KMS-11 (cell line): ENCODE measurements around the gene SGMS2.

Experiments
- H2AFZ ChIP-seq: fragments of 200-600 bp; sonication (generic); 2 replicates; pipeline ENCODE4 v1.6.1; 2016; ENCODE audit warnings: antibody characterized with exemption, mixed run types, low read depth
- H3K27ac ChIP-seq: fragments of 200-600 bp; sonication (generic); 2 replicates; pipeline ENCODE4 v1.6.1; 2016; ENCODE audit warnings: mild to moderate bottlenecking, mixed run types
- H3K27me3 ChIP-seq: fragments of 200-600 bp; sonication (generic); 2 replicates; pipeline ENCODE4 v1.6.1; 2017; ENCODE audit warnings: mild to moderate bottlenecking, low read depth, mixed run types, moderate library complexity; ENCODE audit not compliant: insufficient read depth
- H3K36me3 ChIP-seq: fragments of 200-600 bp; sonication (generic); 2 replicates; pipeline ENCODE4 v1.6.1; 2017; ENCODE audit warnings: mild to moderate bottlenecking, mixed run types; ENCODE audit not compliant: insufficient read depth
- H3K4me1 ChIP-seq: fragments of 200-600 bp; sonication (generic); 2 replicates; pipeline ENCODE4 v1.6.1; 2016; ENCODE audit warnings: mild to moderate bottlenecking, low read depth, mixed run types; ENCODE audit not compliant: poor library complexity, severe bottlenecking
- H3K4me2 ChIP-seq: fragments of 200-600 bp; sonication (generic); 2 replicates; pipeline ENCODE4 v1.7.0; 2016; ENCODE audit warnings: mild to moderate bottlenecking, mixed run types
- H3K4me3 ChIP-seq: fragments of 200-600 bp; sonication (generic); IDR thresholded peaks from 2 replicates; pipeline ENCODE4 v1.6.1; 2017; ENCODE audit warnings: low read depth, low read length, mixed read lengths; ENCODE audit not compliant: insufficient read depth
- H3K79me2 ChIP-seq: fragments of 200-600 bp; sonication (generic); 2 replicates; pipeline ENCODE4 v1.6.1; 2016; ENCODE audit warnings: low read depth, mixed run types; ENCODE audit not compliant: insufficient read depth
- H3K9ac ChIP-seq: fragments of 200-600 bp; sonication (generic); 2 replicates; pipeline ENCODE4 v1.6.1; 2016; ENCODE audit warnings: mild to moderate bottlenecking, mixed run types
- H4K20me1 ChIP-seq: fragments of 200-600 bp; sonication (generic); 2 replicates; pipeline ENCODE4 v1.6.1; 2016; ENCODE audit warnings: mild to moderate bottlenecking, mixed run types; ENCODE audit not compliant: insufficient read depth
- TF ChIP-seq, protein P1 (sequence below): fragments of 200-600 bp; sonication (generic); conservative IDR thresholded peaks from 2 replicates; pipeline ENCODE4 v1.6.1; 2017; ENCODE audit warnings: low read depth, mild to moderate bottlenecking, antibody characterized with exemption, low read length, moderate library complexity, mixed read lengths

SGMS2 gene

DNA sequence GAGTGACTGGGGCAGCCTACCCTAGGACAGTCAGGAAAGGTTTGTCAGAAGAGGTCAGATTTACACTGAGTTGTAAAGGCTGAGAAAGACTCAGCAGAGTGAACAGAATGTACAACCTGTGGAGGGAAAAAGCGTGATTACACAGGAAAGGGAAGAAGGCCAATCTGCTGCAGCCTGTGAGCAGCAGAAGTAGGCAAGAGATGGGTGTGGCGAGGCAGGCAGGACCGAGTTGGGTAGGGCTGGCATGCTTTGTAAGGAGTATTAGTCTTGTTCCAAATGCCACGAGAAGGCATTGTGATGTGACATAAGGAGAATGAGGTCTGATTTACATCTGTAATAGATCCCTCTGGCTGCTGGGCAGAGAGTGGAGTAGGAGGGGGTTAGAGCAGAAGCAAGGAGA, 12.6 kb downstream of the SGMS2 start:
- TF ChIP-seq, protein P1, sequence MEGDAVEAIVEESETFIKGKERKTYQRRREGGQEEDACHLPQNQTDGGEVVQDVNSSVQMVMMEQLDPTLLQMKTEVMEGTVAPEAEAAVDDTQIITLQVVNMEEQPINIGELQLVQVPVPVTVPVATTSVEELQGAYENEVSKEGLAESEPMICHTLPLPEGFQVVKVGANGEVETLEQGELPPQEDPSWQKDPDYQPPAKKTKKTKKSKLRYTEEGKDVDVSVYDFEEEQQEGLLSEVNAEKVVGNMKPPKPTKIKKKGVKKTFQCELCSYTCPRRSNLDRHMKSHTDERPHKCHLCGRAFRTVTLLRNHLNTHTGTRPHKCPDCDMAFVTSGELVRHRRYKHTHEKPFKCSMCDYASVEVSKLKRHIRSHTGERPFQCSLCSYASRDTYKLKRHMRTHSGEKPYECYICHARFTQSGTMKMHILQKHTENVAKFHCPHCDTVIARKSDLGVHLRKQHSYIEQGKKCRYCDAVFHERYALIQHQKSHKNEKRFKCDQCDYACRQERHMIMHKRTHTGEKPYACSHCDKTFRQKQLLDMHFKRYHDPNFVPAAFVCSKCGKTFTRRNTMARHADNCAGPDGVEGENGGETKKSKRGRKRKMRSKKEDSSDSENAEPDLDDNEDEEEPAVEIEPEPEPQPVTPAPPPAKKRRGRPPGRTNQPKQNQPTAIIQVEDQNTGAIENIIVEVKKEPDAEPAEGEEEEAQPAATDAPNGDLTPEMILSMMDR = no peak
- Histone ChIP-seq H3K4me2 (no peak overlapping the region), H2AFZ (no peak overlapping the region), H3K36me3 (no peaks in the 10 kb centered on the region), H3K4me1 (peaks cover 12% of the 10 kb centered on the region), H3K27ac (no peak overlapping the region), H3K9ac (no peak overlapping the region), H3K27me3 (no peaks in the 10 kb centered on the region), H3K79me2 (no peaks in the 10 kb centered on the region), H4K20me1 (no peaks in the 10 kb centered on the region), H3K4me3 (no peak overlapping the region)

DNA sequence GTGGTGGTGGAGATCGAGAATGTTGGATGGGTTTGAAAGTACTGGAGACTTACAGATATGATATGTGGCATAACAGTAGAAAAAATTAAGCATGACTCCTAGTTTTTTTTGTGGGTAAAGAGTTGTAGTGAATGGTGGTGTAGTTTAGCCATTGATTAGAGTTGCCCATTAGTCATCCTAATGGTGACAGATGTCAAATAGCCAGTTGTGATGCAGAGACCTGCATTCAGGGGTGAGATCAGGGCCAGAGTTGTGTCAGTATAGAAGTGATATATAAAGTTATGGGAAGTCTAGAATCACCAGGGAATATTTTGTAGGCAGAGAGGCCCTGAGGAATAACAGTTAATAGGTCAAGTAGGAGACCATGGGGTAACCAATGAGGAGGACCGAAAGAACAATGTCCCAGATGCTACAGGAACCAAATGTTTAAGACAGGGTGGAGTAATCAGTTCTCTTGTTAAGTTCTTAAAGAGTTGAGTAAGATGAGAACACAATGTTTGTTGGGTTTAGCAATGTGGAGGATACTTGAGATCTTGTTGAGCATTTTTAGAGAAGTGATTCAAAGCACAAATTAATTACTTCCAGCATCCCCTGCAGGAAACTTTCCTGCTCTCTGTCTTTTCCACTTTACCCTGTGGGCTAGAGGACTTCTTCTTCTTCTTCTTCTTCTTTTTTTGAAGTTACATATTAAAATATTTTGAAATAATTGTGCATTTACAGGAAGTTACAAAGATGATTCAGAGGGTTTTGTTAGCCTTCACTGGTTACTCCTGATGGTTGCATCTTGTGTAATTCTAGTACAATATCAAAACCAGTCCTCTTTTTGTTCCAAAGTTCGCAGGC, 13.3 kb downstream of the SGMS2 start:
- TF ChIP-seq, protein P1 = no peak
- Histone ChIP-seq H3K27me3 (no peaks in the 10 kb centered on the region), H3K4me2 (no peak overlapping the region), H3K4me1 (peaks cover 12% of the 10 kb centered on the region), H3K4me3 (no peak overlapping the region), H2AFZ (no peak overlapping the region), H3K36me3 (no peaks in the 10 kb centered on the region), H3K79me2 (no peaks in the 10 kb centered on the region), H4K20me1 (no peaks in the 10 kb centered on the region), H3K27ac (no peak overlapping the region), H3K9ac (no peak overlapping the region)

DNA sequence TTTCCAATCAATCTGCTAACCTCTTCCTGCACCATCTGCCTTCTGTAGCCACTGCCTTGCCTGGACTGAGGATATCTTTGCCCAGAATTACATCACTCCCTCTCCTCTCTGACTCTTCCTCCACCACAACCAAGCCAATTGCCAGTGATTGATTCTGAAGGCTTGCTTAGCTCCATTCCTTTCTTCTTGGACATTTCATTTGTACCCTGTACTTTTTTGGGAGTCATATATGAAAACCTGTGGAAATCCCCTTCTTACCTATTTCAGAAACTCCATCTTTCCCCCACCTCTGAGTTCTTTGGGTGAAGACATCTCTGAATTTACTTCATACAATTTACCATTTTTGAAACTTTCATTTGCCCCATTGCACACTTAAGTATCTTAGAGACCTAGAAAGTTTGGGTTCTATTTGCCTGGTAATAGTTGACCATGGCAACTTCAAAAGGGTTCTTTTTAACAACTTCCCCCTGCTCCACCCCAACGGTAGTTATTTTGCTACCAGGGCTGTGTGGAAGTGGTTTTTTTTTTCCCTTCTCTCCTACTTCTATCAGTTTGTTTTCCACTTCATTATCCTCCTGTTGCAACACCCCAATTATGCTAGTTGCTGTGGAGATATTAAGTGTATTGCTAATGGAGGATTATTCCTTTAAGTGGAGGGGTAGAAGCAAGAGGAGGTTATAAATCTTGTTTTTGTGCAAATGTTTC, 14.3 kb downstream of the SGMS2 start:
- no peaks in the 10 kb centered on the region for H4K20me1 ChIP-seq
- H3K79me2 ChIP-seq = no peaks in the 10 kb centered on the region

DNA sequence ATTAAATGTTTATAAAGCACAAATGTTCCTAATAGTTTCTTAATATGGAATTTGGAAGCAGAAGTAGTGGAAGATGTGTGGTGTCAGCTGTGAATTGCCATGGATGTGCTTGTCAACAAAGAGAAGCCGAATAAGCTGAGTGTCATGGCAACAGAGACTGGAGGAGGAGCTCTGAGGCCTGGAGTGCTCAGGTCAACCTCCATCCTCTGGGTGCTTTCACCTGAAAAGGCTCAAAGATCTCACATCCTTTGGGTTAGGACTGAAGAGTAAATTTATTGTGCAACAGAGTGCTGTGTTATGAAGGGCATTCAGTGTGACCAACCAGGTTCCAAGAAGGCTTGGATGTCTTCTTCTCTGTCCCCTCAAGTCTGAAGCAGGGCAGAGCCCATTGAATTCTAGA, 18.7 kb downstream of the SGMS2 start:
- Histone ChIP-seq H3K9ac (no peak overlapping the region), H3K4me2 (no peak overlapping the region), H4K20me1 (no peaks in the 10 kb centered on the region), H2AFZ (no peak overlapping the region), H3K4me1 (peaks cover 10% of the 10 kb centered on the region), H3K4me3 (no peak overlapping the region), H3K27ac (no peak overlapping the region), H3K27me3 (no peaks in the 10 kb centered on the region), H3K36me3 (no peaks in the 10 kb centered on the region), H3K79me2 (no peaks in the 10 kb centered on the region)
- TF ChIP-seq, protein P1 = no peak

More for the DNA sequence above, 14.3 kb downstream of the SGMS2 start:
- Histone ChIP-seq H3K4me1 (peaks cover 12% of the 10 kb centered on the region), H3K36me3 (no peaks in the 10 kb centered on the region), H3K27me3 (no peaks in the 10 kb centered on the region), H3K9ac (no peak overlapping the region), H3K4me3 (no peak overlapping the region), H3K4me2 (no peak overlapping the region; the same call in 1 of the 2 replicates), H3K27ac (no peak overlapping the region), H2AFZ (no peak overlapping the region)
- TF ChIP-seq, protein P1 = no peak
